Measurements from ENCODE around the gene AHNAK2.
"Not testable (repeated sequence)": the region's sequence is repeated elsewhere in the genome, so short reads cannot be mapped to it uniquely, and the experiment has no call there.

The AHNAK2 gene

DNA sequence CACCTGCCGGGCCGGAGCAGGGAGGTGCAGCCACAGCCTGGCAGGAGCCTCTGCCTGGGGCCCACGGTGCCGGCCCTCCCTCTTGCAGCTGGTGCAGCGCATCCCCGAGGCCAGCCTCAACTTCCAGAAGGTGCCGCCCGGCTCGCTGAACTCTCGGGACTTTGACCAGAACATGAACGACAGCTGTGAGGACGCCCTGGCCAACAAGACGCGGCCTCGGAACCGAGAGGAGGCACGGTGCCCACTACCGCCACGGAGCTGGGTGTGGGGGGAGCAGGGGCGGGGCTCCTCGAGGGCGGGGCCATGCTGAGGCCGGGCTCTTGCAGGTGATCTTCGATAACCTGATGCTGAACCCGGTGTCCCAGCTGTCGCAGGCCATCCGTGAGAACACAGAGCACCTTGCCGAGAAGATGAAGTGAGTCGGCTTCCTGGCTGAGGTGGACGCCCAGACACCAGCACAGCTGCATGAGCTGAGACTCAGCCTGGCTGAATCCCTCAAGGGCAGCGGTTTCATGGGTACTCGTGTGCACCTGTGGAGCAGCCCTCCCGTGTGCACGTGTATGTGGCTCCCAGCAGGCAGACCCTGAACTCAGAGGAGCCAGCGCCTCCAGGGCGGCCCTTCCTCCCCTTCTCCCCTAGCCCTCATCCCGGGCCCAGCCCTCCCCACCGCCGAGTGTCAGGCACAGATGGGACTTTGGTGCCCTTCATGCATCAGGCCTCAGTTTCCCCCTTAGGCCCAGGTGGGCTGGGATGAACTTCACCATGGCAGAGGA is 84.6 kb downstream of the AHNAK2 start:
- H3K4me3 ChIP-seq (ENCODE audit: low read length) = no peak overlapping the region
- DNase-seq (ENCODE audit: low read depth) = no peak
- TF ChIP-seq, protein P1, sequence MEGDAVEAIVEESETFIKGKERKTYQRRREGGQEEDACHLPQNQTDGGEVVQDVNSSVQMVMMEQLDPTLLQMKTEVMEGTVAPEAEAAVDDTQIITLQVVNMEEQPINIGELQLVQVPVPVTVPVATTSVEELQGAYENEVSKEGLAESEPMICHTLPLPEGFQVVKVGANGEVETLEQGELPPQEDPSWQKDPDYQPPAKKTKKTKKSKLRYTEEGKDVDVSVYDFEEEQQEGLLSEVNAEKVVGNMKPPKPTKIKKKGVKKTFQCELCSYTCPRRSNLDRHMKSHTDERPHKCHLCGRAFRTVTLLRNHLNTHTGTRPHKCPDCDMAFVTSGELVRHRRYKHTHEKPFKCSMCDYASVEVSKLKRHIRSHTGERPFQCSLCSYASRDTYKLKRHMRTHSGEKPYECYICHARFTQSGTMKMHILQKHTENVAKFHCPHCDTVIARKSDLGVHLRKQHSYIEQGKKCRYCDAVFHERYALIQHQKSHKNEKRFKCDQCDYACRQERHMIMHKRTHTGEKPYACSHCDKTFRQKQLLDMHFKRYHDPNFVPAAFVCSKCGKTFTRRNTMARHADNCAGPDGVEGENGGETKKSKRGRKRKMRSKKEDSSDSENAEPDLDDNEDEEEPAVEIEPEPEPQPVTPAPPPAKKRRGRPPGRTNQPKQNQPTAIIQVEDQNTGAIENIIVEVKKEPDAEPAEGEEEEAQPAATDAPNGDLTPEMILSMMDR (IDR thresholded peaks at IDR 0.05; ENCODE audit: insufficient read depth, low read depth, low read length, missing control alignments) = no peak

DNA sequence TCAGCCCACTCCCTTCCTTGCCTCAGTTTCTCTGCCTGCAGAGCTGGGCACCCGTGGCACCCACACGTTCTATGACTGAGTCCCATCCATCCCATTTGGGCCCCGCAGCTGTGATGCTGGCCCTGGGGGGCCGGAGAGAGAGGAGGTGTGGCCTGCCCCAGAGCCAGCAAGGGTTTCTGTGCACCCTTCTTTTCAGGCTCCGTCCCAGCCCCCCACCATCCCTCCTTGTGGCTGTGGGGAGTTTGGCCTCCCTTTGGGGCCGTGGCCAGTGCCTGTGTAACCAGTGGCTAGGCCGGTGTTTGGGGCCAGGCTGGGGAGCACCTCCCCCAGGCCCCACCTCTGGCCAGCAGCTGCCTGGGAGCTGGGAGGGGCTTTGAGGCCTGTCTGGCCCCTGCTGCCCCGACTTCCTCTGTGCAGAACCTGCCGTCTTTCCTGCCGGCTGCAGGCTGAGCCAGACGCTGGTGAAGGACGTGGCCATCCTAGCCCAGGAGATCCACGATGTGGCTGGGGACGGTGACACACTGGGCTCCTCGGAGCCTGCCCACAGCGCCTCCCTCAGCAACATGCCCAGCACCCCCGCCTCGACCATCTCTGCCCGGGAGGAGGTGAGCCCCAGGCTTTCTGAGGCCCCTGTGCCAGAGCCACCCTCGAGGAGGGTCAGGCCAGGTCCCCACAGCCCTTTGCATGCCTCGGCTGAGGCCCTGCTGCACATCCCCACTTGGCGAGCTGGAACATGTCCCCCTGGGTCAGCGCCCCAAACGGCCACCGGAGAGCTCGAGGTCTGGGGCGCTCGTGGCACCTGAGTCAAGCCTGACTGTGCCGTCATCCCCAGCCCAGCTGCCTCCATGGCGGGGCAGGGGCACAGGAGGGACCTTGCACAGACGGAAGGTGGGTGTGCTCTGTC is 85.4 kb downstream of the AHNAK2 start:
- no peak for DNase-seq (ENCODE audit: low read depth)
- TF ChIP-seq, protein P1 (IDR thresholded peaks at IDR 0.05; ENCODE audit: insufficient read depth, low read depth, low read length, missing control alignments) = no peak

DNA sequence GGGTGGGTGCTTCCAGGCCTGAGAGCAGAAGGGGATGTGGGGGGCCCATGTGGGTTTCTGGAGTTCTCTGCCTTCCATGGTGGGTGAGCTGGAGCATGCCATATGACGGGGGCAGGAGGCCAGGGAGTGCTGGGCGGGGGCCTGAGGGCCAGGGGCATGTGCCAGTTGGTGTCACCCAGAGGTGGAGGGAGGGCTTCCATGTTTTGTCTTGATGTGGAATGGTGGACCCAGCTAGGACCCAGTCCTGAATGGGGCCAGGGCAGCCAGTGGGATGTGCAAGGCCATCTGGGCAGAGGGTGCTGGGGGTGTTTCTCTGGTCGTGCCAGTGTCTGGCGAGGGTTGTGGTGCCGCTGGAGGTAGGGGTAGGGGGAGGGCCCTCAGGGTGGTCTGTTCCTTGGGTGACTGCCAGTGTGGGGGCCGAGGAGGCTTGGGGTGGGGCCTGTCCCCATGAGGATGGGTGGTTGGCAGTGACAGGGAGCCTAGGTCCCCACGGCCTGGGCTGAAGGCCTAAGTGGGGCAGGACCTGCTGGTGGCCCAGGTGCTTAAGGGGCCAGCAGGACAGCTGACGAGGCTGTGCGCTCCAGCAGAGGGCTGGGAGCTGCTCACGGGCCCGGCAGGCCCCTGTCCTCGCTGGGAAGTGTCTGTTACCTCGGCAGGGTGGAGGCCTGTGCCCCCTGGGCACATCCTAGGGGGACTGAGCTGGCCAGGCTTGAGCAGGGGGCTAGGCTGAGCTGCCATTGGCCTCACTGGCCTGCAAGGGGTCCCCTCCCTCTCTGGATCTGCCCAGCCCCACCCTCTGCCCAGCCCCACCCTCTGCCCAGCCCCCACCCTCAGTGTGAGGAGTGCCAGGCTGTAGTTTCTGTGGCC is 86.3 kb downstream of the AHNAK2 start:
- H3K4me3 ChIP-seq (ENCODE audit: low read length) = no peak overlapping the region
- TF ChIP-seq, protein P1 (IDR thresholded peaks at IDR 0.05; ENCODE audit: insufficient read depth, low read depth, low read length, missing control alignments) = no peak
- no peak for DNase-seq (ENCODE audit: low read depth)

More for the DNA sequence above, 85.4 kb downstream of the AHNAK2 start:
- no peak overlapping the region for H3K4me3 ChIP-seq (ENCODE audit: low read length)

DNA sequence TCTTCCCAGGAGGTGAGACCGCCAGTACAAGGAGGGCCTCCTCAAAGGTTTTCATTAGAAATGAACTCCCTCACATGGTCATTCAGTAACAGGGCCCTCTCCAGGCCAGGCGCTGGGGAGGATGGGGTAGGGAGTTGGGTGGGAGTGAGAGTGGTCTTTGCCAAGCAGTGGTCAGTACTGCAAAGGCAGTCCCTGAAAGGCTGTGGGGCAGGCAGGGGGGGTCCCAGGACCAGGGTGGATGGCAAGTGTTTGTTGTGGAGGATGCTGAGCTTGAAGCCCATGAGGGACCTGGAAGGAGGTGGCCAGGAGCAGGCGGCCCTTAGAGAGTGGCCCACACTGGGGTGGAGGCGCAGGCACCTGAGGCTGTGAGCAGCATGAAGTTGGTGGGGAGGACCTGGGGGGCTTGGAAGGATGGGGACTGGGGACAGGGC is 87.0 kb downstream of the AHNAK2 start:
- H3K4me3 ChIP-seq (ENCODE audit: low read length) = no peak overlapping the region
- TF ChIP-seq, protein P1 (IDR thresholded peaks at IDR 0.05; ENCODE audit: insufficient read depth, low read depth, low read length, missing control alignments) = no peak
- no peak for DNase-seq (ENCODE audit: low read depth)

DNA sequence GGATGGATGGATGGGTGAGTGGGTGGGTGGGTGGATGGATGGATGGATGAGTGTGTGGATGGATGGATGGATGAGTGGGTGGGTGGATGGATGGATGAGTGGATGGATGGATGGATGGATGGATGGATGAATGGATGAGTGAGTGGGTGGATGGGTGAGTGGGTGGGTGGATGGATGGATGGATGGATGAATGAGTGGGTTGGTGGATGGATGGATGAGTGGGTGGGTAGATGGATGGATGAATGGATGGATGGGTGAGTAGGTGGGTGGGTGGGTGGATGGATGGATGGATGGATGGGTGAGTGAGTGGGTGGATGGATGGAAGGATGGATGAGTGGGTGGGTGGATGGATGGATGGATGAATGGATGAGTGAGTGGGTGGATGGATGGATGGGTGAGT is 87.9 kb downstream of the AHNAK2 start:
- DNase-seq (ENCODE audit: low read depth); H3K4me3 ChIP-seq (ENCODE audit: low read length): not testable (repeated sequence)

DNA sequence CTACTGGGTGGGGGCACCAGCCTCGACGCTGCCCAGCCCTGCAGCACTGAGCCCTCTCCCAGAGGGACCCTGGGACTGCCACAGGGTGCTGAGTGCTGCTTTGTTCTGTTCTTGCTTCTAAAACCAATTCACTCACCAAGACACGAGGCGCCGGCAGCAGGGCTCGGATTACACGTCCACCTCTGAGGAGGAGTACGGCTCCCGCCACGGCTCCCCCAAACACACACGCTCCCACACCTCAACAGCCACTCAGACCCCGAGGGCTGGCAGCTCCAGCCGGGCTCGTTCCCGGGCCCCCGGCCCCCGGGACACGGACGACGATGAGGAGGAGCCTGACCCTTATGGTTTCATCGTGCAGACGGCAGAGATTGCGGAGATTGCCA is 88.8 kb downstream of the AHNAK2 start:
- TF ChIP-seq, protein P1 (IDR thresholded peaks at IDR 0.05; ENCODE audit: insufficient read depth, low read depth, low read length, missing control alignments) = no peak
- no peak for DNase-seq (ENCODE audit: low read depth)
- no peak overlapping the region for H3K4me3 ChIP-seq (ENCODE audit: low read length)
